ENCODE data around the gene MTPN. TPM values are rescaled to one million over a fixed set of nuclear protein-coding genes. Genes with fewer than 3 reads are reported as not detected.

The MTPN gene
- total and polyA plus RNA-seq, 10 of the 15 experiments (the other 5 are each of a cell fraction or from before 2014, with no cell fraction given), result 38.7 to 146 (median 85.4) TPM

DNA sequence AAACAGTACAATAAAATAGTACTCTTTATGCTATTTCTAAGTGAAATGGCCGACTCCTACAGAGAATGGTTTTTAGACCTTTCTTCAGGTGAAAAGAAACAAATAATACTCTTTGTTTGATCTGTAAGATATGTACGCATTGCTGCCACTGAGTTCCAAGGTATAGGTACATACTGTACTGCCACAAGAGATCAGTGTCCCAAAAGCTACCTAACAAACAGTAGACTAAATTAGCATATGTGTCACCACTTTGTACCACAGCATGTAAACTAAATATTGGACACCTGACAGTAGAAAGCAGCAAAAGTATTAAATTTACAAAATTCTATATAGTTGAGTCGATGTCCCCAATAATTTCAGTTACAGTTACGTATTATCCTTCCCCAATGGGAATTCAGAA is 14.4 kb downstream of the MTPN start:
- CTCF ChIA-PET, result interaction anchor here (0.9 to 1.8 kb wide), 3 partner anchors 47 to 290 kb away, joined by 3 to 4 read pairs (median 3); no protein-coding TSS in a partner anchor
- H3K36me3 ChIP-seq (ENCODE audit: control insufficient read depth in 2 of 2, insufficient read depth in 2 of 2, low read length in 1 of 2), result peaks cover 0 to 8% of the 10 kb centered on the region in 2 experiments; a peak in 1 of 4 replicates
- TF ChIP-seq TARDBP (IDR thresholded peaks at IDR 0.05; ENCODE audit: borderline replicate concordance), result no peak
- TF ChIP-seq ZNF274 (IDR thresholded peaks at IDR 0.05; ENCODE audit: insufficient read depth, insufficient read length), result no peak
- TF ChIP-seq POLR2A (IDR thresholded peaks at IDR 0.05; ENCODE audit: low read depth, low read length), result no peak
- no peak for TF ChIP-seq SMC3 (IDR thresholded peaks at IDR 0.05; ENCODE audit: borderline replicate concordance, low read length)
- no peak for TF ChIP-seq MTA3 (IDR thresholded peaks at IDR 0.05; ENCODE audit: borderline replicate concordance, low read length)
- TF ChIP-seq JUNB (IDR thresholded peaks at IDR 0.05), result no peak
- no peak for TF ChIP-seq NR2F1 (conservative IDR thresholded peaks at IDR 0.05)
- no peak for TF ChIP-seq SUZ12 (IDR thresholded peaks at IDR 0.05; ENCODE audit: unreplicated experiment)
- no peak for TF ChIP-seq IRF5 (IDR thresholded peaks at IDR 0.05; ENCODE audit: borderline replicate concordance)
- TF ChIP-seq ZSCAN29 (IDR thresholded peaks at IDR 0.05), result no peak
- TF ChIP-seq FOS (IDR thresholded peaks at IDR 0.05; ENCODE audit: borderline replicate concordance, extremely low read depth, insufficient read length), result no peak
- no peak for TF ChIP-seq KAT2A (conservative IDR thresholded peaks at IDR 0.05; ENCODE audit: control insufficient read depth, low read depth, low read length)
- no peak for TF ChIP-seq JUND (IDR thresholded peaks at IDR 0.05; ENCODE audit: low read depth, low read length)
- TF ChIP-seq, protein P1, sequence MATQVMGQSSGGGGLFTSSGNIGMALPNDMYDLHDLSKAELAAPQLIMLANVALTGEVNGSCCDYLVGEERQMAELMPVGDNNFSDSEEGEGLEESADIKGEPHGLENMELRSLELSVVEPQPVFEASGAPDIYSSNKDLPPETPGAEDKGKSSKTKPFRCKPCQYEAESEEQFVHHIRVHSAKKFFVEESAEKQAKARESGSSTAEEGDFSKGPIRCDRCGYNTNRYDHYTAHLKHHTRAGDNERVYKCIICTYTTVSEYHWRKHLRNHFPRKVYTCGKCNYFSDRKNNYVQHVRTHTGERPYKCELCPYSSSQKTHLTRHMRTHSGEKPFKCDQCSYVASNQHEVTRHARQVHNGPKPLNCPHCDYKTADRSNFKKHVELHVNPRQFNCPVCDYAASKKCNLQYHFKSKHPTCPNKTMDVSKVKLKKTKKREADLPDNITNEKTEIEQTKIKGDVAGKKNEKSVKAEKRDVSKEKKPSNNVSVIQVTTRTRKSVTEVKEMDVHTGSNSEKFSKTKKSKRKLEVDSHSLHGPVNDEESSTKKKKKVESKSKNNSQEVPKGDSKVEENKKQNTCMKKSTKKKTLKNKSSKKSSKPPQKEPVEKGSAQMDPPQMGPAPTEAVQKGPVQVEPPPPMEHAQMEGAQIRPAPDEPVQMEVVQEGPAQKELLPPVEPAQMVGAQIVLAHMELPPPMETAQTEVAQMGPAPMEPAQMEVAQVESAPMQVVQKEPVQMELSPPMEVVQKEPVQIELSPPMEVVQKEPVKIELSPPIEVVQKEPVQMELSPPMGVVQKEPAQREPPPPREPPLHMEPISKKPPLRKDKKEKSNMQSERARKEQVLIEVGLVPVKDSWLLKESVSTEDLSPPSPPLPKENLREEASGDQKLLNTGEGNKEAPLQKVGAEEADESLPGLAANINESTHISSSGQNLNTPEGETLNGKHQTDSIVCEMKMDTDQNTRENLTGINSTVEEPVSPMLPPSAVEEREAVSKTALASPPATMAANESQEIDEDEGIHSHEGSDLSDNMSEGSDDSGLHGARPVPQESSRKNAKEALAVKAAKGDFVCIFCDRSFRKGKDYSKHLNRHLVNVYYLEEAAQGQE (IDR thresholded peaks at IDR 0.05; ENCODE audit: low read depth, low read length), result no peak
- TF ChIP-seq ESRRA (IDR thresholded peaks at IDR 0.05; ENCODE audit: low read length), result no peak
- TF ChIP-seq FOXK2 (IDR thresholded peaks at IDR 0.05), result no peak
- TF ChIP-seq ZNF217 (IDR thresholded peaks at IDR 0.05), result no peak
- TF ChIP-seq BMI1 (IDR thresholded peaks at IDR 0.05; ENCODE audit: borderline replicate concordance), result no peak
- 99% methylated on average over 4 of the region's 4 CpGs for WGBS (ENCODE audit: insufficient coverage, insufficient replicate concordance, low lambda C conversion rate, missing lambda C conversion rate)
- peaks cover 94% of the 10 kb centered on the region for H3K79me2 ChIP-seq (ENCODE audit: control insufficient read depth, insufficient read depth, low read length)
- intact Hi-C loops (cut with micrococcal nuclease; ENCODE audit: unreplicated experiment) (no loop called here), in situ Hi-C loops (cut with MboI) (loop anchor here (25.0 kb wide), 1 partner anchor 976 kb away; the partner anchor contains the start of gene AGBL3)
- H3K4me1 ChIP-seq (ENCODE audit: control insufficient read depth, insufficient read depth, low read length), result peaks cover 7% of the 10 kb centered on the region; the same call in 1 of the 2 replicates
- H2AFZ ChIP-seq (ENCODE audit: control insufficient read depth, low read depth, low read length), result no peak overlapping the region
- SMC1A ChIA-PET (ENCODE audit: uncharacterized antibody, unreplicated experiment), result interaction anchor here (1.4 to 1.8 kb wide), 2 partner anchors 12 to 20 kb away, joined by 6 to 9 read pairs; no protein-coding TSS in a partner anchor
- no peaks in the 10 kb centered on the region for H3K27me3 ChIP-seq (replicated peaks in 1 of 2; ENCODE audit: control insufficient read depth in 2 of 2, insufficient read depth in 2 of 2, low read length in 1 of 2)
- POLR2A ChIA-PET, result interaction anchor here (1.6 kb wide), 1 partner anchor 12 kb away, joined by 4 read pairs; no protein-coding TSS in a partner anchor
- H3K4me3 ChIP-seq, result no peak overlapping the region
- no peak overlapping the region for H3K9ac ChIP-seq (ENCODE audit: control insufficient read depth, insufficient read depth, low read length)
- no TSS peak for BruUV-seq (replicated peaks)
- 0 out of 3 replicates have a peak, but pooled peaks have one; percentile 11 for ATAC-seq
- peak overlapping the region; percentile 27 for H3K4me2 ChIP-seq (ENCODE audit: control insufficient read depth, insufficient read depth)
- FAIRE-seq, result no peak
- no peaks in the 10 kb centered on the region for H3K9me3 ChIP-seq (replicated peaks; ENCODE audit: control insufficient read depth, insufficient read depth, low read length)
- no peaks in the 10 kb centered on the region for H4K20me1 ChIP-seq (ENCODE audit: control insufficient read depth, insufficient read depth)
- RAD21 ChIA-PET (ENCODE audit: unreplicated experiment), result interaction anchor here (1.7 kb wide), 1 partner anchor 12 kb away, joined by 8 read pairs; no protein-coding TSS in a partner anchor
- H3K27ac ChIP-seq (ENCODE audit: control insufficient read depth, insufficient read depth), result no peak overlapping the region
- no peak for DNase-seq (ENCODE audit: low read depth, low spot score)

Data from GM12878 (cell line).